Suprapubic skin (tissue), 4 donors: ENCODE results near the gene PISD. TPM values are rescaled to one million over a fixed set of nuclear protein-coding genes. Genes with fewer than 3 reads are reported as not detected.

Experiments
- DNase-seq, 2 donors: peaks; one replicate each; pipeline ENCODE4 v3.0.0-alpha.2; 2019; ENCODE audit warnings: low spot score in 2 of 2
- H3K27ac ChIP-seq: fragments of 200-600 bp; sonication (generic); one replicate; pipeline ENCODE4 v1.5.1; 2019
- H3K27me3 ChIP-seq: fragments of 200-600 bp; sonication (generic); one replicate; pipeline ENCODE4 v1.5.1; 2019
- H3K36me3 ChIP-seq: fragments of 200-600 bp; sonication (generic); one replicate; pipeline ENCODE4 v1.5.1; 2019
- H3K4me1 ChIP-seq: fragments of 200-600 bp; sonication (generic); one replicate; pipeline ENCODE4 v1.5.1; 2019
- H3K4me3 ChIP-seq: fragments of 200-600 bp; sonication (generic); one replicate; pipeline ENCODE4 v1.5.1; 2019; ENCODE audit warnings: mild to moderate bottlenecking
- H3K9me3 ChIP-seq: fragments of 200-600 bp; sonication (generic); one replicate; pipeline ENCODE4 v1.5.1; 2019
- CTCF ChIP-seq, 2 donors: fragments of 200-600 bp in 1 of 2; fragments of 450-650 bp in 1 of 2; sonication (generic) in 1 of 2; IDR thresholded peaks; one replicate each; pipeline ENCODE4 v1.5.1; 2016 to 2019; ENCODE audit warnings: antibody characterized with exemption in 2 of 2, mild to moderate bottlenecking in 1 of 2, moderate library complexity in 1 of 2
- EP300 ChIP-seq: sonication (generic); formaldehyde crosslinking; IDR thresholded peaks from one replicate; pipeline ENCODE4 v1.6.1; 2017; ENCODE audit warnings: antibody characterized with exemption
- POLR2A ChIP-seq, 2 donors: fragments of 450-650 bp; IDR thresholded peaks; one replicate each; pipeline ENCODE4 v1.6.1; 2017; ENCODE audit warnings: antibody characterized with exemption in 2 of 2, mild to moderate bottlenecking in 2 of 2, moderate library complexity in 2 of 2
- POLR2AphosphoS5 ChIP-seq, 3 donors: sonication (generic); formaldehyde crosslinking; IDR thresholded peaks; one replicate each; pipeline ENCODE4 v1.6.1; 2017; ENCODE audit warnings: antibody characterized with exemption in 3 of 3
- WGBS: methylation state at CpG from one replicate; pipeline ENCODE4 v1.1.5; 2018; 5-methylcytosine and 5-hydroxymethylcytosine counted together
- total RNA-seq, 4 donors: library from RNA; depleted of rRNA; stranded (reverse); fragments of >200 nt; gene quantifications; one replicate each; pipeline ENCODE4 v1.1.0, GENCODE V29; 2016

PISD gene
- total RNA-seq, 4 donors from 2014 or later = 42.5 to 91.7 (median 57.9) TPM

- Histone ChIP-seq H3K4me3 (no peak overlapping the region), H3K27ac (no peak overlapping the region), H3K4me1 (no peaks in the 10 kb centered on the region), H3K36me3 (peaks cover 60% of the 10 kb centered on the region), H3K27me3 (no peaks in the 10 kb centered on the region), H3K9me3 (no peaks in the 10 kb centered on the region)
- peak in 1 of 2 donors; percentile 2 for DNase-seq
- TF ChIP-seq POLR2AphosphoS5 (IDR thresholded peaks at IDR 0.05) (no peak), EP300 (no peak), CTCF (IDR thresholded peaks at IDR 0.05) (no peak), POLR2A (IDR thresholded peaks at IDR 0.05) (no peak)
- 97% methylated on average over 3 of the region's 3 CpGs for WGBS
These were observed 78.0 kb downstream of the PISD start for GRCh38 chr22:31583861-31584485.

DNA sequence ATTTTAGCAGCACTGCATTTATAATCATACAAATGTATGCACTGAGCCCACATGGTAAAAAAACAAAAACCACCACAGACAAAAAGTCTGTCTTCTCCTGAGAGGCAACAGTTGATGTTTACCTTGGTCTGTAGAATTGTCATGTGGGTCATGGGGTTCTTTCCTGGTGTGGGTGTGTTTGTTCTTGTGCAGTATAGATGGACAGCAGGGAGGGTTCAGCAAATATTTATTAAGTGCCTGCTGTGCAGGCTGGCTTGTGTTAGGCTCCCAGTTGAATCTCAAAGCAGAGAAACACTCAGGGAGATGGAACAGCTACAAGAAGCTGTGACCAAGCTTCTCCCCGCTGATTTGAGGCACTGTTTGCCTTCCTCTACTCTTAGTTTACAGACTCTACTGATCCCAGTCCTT lies 82.2 kb downstream of the PISD start:
- DNase-seq = no peak
- Histone ChIP-seq H3K4me1 (no peaks in the 10 kb centered on the region), H3K9me3 (no peaks in the 10 kb centered on the region), H3K36me3 (peaks cover 58% of the 10 kb centered on the region), H3K4me3 (no peak overlapping the region), H3K27me3 (no peaks in the 10 kb centered on the region), H3K27ac (no peak overlapping the region)
- 93% methylated on average over 1 of the region's 1 CpG for WGBS
- TF ChIP-seq POLR2A (IDR thresholded peaks at IDR 0.05) = no peak
- TF ChIP-seq EP300 = no peak
- TF ChIP-seq CTCF (IDR thresholded peaks at IDR 0.05) = no peak
- no peak for TF ChIP-seq POLR2AphosphoS5 (IDR thresholded peaks at IDR 0.05)

GRCh38 chr22:31578171-31578570 lies 83.8 kb downstream of the PISD start:
- peaks cover 57% of the 10 kb centered on the region for H3K36me3 ChIP-seq
- TF ChIP-seq POLR2A (IDR thresholded peaks at IDR 0.05) (no peak), CTCF (IDR thresholded peaks at IDR 0.05) (no peak), POLR2AphosphoS5 (IDR thresholded peaks at IDR 0.05) (no peak), EP300 (no peak)
- H3K27me3 ChIP-seq = no peaks in the 10 kb centered on the region

DNA sequence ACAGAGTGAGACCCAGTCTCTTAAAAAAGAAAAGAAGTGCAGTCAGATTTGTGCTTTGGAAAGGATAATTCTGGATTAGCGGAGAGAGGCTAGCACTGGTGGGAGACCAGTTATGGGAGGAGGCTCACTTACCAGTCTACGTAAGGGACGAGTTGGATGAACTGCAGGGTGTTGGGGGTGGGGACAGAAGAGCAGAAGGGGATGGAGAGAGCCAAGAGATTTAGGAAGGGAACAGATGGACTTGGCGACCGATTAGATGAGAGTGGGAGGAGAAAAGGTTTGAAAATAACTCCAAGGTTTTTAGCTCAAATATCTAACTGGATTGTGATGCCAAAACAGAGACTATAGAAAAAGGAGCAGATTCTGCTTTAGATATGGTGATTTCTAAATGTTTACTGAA lies 84.3 kb downstream of the PISD start:
- Histone ChIP-seq H3K36me3 (peaks cover 57% of the 10 kb centered on the region), H3K9me3 (no peaks in the 10 kb centered on the region), H3K27me3 (no peaks in the 10 kb centered on the region), H3K27ac (no peak overlapping the region), H3K4me1 (no peaks in the 10 kb centered on the region), H3K4me3 (no peak overlapping the region)
- DNase-seq = no peak
- TF ChIP-seq EP300 = no peak
- 84% methylated on average over 5 of the region's 5 CpGs for WGBS

More at GRCh38 chr22:31578171-31578570, 83.8 kb downstream of the PISD start:
- Histone ChIP-seq H3K27ac (no peak overlapping the region), H3K4me1 (no peaks in the 10 kb centered on the region), H3K9me3 (no peaks in the 10 kb centered on the region), H3K4me3 (no peak overlapping the region)
- no peak for DNase-seq
- 92% methylated on average over 5 of the region's 5 CpGs for WGBS

- no peak for TF ChIP-seq CTCF (IDR thresholded peaks at IDR 0.05)
- TF ChIP-seq POLR2A (IDR thresholded peaks at IDR 0.05) = no peak
- TF ChIP-seq POLR2AphosphoS5 (IDR thresholded peaks at IDR 0.05) = no peak
- no peak for TF ChIP-seq EP300
- Histone ChIP-seq H3K36me3 (peaks cover 52% of the 10 kb centered on the region), H3K4me3 (no peak overlapping the region), H3K27me3 (no peaks in the 10 kb centered on the region), H3K4me1 (no peaks in the 10 kb centered on the region), H3K9me3 (no peaks in the 10 kb centered on the region), H3K27ac (no peak overlapping the region)
- no peak for DNase-seq
- 94% methylated on average over 8 of the region's 8 CpGs for WGBS
These were observed 86.8 kb downstream of the PISD start for GRCh38 chr22:31575190-31575589.
